ENCODE results near the gene PLSCR2. TPM values are rescaled to one million over a fixed set of nuclear protein-coding genes. Genes with fewer than 3 reads are reported as not detected.

Gene PLSCR2
- total RNA-seq, 1 experiment from 2014 or later: not detected

DNA sequence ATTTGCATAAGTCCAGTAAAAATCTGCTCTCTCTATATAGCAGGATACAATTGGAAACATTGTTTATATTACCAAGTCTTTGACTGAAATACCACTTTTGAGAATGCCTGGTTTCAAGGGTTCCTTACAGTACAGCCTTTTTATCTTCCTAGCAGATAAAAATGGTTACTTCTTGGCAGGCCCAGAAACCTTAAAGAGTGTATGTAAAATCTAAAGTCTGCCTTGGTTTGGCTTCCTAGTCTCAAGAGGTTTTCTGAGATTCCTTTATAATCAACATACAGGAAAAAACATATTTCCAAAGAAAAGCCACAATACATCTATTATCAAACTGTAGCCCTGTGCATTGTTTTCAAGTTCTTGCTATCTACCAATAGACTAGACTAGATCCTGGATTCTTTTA, 84.6 kb downstream of the PLSCR2 start:
- no peaks in the 10 kb centered on the region for H3K27me3 ChIP-seq (ENCODE audit: low read length)
- H3K9me2 ChIP-seq (replicated peaks; ENCODE audit: low read length): no peaks in the 10 kb centered on the region
- no peaks in the 10 kb centered on the region for H3K4me1 ChIP-seq (ENCODE audit: insufficient read depth, low read length)
- no peak overlapping the region for H3K4me3 ChIP-seq (ENCODE audit: low read length)
- no peak overlapping the region for H3K4me2 ChIP-seq (ENCODE audit: low read length)
- ChIA-PET POLR2A (ENCODE audit: unreplicated experiment) (no interaction called here), CTCF (no interaction called here)
- no peaks in the 10 kb centered on the region for H3F3A ChIP-seq (ENCODE audit: low read length, unreplicated experiment)
- DNase-seq: no peak
- no peak overlapping the region for H3K9ac ChIP-seq (ENCODE audit: low read length)
- no peak overlapping the region for H3K27ac ChIP-seq (ENCODE audit: low read length)
- no TSS peak for BruUV-seq (replicated peaks)
- no peaks in the 10 kb centered on the region for H3K9me3 ChIP-seq (ENCODE audit: low read length)
- H4K20me1 ChIP-seq (ENCODE audit: low read length): no peaks in the 10 kb centered on the region
- no peak for ATAC-seq
- H3K36me3 ChIP-seq (ENCODE audit: low read depth, low read length): no peaks in the 10 kb centered on the region
- H3K79me2 ChIP-seq (ENCODE audit: low read length): no peaks in the 10 kb centered on the region
- intact Hi-C loops (cut with micrococcal nuclease): loop anchor here (5.0 kb wide), 2 partner anchors 52 to 193 kb away; no protein-coding TSS in a partner anchor
- no peak overlapping the region for H2AFZ ChIP-seq (ENCODE audit: low read length)
- TF ChIP-seq EZH2 (IDR thresholded peaks at IDR 0.05; ENCODE audit: low read length, unreplicated experiment) (no peak), EZH2phosphoT487 (IDR thresholded peaks at IDR 0.05; ENCODE audit: borderline replicate concordance, low read length) (no peak)
- TF ChIP-seq, protein P1, sequence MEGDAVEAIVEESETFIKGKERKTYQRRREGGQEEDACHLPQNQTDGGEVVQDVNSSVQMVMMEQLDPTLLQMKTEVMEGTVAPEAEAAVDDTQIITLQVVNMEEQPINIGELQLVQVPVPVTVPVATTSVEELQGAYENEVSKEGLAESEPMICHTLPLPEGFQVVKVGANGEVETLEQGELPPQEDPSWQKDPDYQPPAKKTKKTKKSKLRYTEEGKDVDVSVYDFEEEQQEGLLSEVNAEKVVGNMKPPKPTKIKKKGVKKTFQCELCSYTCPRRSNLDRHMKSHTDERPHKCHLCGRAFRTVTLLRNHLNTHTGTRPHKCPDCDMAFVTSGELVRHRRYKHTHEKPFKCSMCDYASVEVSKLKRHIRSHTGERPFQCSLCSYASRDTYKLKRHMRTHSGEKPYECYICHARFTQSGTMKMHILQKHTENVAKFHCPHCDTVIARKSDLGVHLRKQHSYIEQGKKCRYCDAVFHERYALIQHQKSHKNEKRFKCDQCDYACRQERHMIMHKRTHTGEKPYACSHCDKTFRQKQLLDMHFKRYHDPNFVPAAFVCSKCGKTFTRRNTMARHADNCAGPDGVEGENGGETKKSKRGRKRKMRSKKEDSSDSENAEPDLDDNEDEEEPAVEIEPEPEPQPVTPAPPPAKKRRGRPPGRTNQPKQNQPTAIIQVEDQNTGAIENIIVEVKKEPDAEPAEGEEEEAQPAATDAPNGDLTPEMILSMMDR (conservative IDR thresholded peaks at IDR 0.05; ENCODE audit: low read depth, low read length): no peak

Other genes starting within 250 kb of the PLSCR2 start
- gene PLSCR4, start 218.5 kb downstream of the PLSCR2 start, total RNA-seq (2014; rRNA removed): 0.69 and 0.84 TPM in 2 replicates
- gene PLSCR1, start 75.0 kb upstream of the PLSCR2 start, total RNA-seq (2014; rRNA removed): 31.4 and 48.8 TPM in 2 replicates
- gene PLSCR5, start 135.8 kb upstream of the PLSCR2 start, total RNA-seq (2014; rRNA removed): not detected in 2 replicates

Data from PC-3 (cell line).